K562 (cell line): Measurements from ENCODE around the gene RNF152. TPM values are rescaled to one million over a fixed set of nuclear protein-coding genes. Genes with fewer than 3 reads are reported as not detected.

Source experiments
- ATAC-seq: fragments of 200-7000 bp; cut with Tn5 transposase; 3 replicates; pipeline ENCODE4 v1.9.1; 2020; ENCODE audit warnings: moderate library complexity
- BruUV-seq: library from RNA; stranded (reverse); fragments of 400-500 nt; replicated peaks from 2 replicates; lab custom pipeline; 2021; lab: Mats Ljungman, UMichigan
- CTCF ChIA-PET: fragments of 300-600 bp; formaldehyde crosslinking; extraction: SDS; loops from one replicate; lab custom pipeline; 2021; ENCODE audit warnings: low intra/inter-chr PET ratio; lab: Yijun Ruan, JAX
- POLR2A ChIA-PET: fragments of 300-600, 350-650 bp; sonication (Branson Sonifier 250); formaldehyde crosslinking; extraction: SDS; loops from one replicate; lab custom pipeline; 2021; ENCODE audit warnings: antibody characterized with exemption, inconsistent platforms; lab: Yijun Ruan, JAX
- DNase-seq, 4 experiments: peaks; one replicate each; pipeline versions ENCODE4 v3.0.0 to v3.0.0-alpha.2; 2011 to 2018; ENCODE audit warnings: low spot score in 3 of 4, mixed read lengths in 3 of 4; ENCODE audit errors: extremely low read depth in 1 of 4
- FAIRE-seq: peaks from 2 replicates; lab custom pipeline; 2011; peaks lifted over from hg19 to GRCh38; lab: Jason Lieb, UNC
- H2AFZ ChIP-seq: 2 replicates; pipeline ENCODE4 v1.6.0; 2011; ENCODE audit warnings: low read depth, low read length, control low read depth, inconsistent platforms
- H3K27ac ChIP-seq: fragments of 200-600 bp; 3 replicates; pipeline ENCODE4 v1.8.0; 2011; ENCODE audit warnings: low read depth, mild to moderate bottlenecking, control low read depth, inconsistent platforms, low read length, moderate library complexity, mixed read lengths; ENCODE audit errors: extremely low read depth
- H3K27me3 ChIP-seq, 2 experiments: fragments of 300-600 bp in 1 of 2; 2 replicates in 1 of 2; 3 replicates in 1 of 2; pipeline versions ENCODE4 v1.6.0 to v1.8.0; 2011; ENCODE audit warnings: inconsistent platforms in 2 of 2, low read length in 2 of 2, mild to moderate bottlenecking in 1 of 2, mixed read lengths in 1 of 2, moderate library complexity in 1 of 2; ENCODE audit not compliant: control insufficient read depth in 2 of 2, insufficient read depth in 2 of 2
- H3K36me3 ChIP-seq: fragments of 300-600 bp; 3 replicates; pipeline ENCODE4 v1.8.0; 2011; ENCODE audit warnings: mild to moderate bottlenecking, low read length, inconsistent platforms; ENCODE audit not compliant: control insufficient read depth, insufficient read depth
- H3K4me1 ChIP-seq, 2 experiments: fragments of 200-600 bp in 1 of 2; replicated peaks in 1 of 2; 2 replicates in 1 of 2; 3 replicates in 1 of 2; pipeline versions ENCODE4 v1.5.1 to v1.8.0; 2011; ENCODE audit warnings: inconsistent platforms in 2 of 2, low read length in 2 of 2, mild to moderate bottlenecking in 1 of 2, mixed read lengths in 1 of 2, moderate library complexity in 1 of 2; ENCODE audit not compliant: control insufficient read depth in 2 of 2, insufficient read depth in 2 of 2
- H3K4me2 ChIP-seq: 2 replicates; pipeline ENCODE4 v1.6.1; 2011; ENCODE audit warnings: low read length, control low read depth, inconsistent platforms, mixed read lengths; ENCODE audit not compliant: insufficient read depth
- H3K4me3 ChIP-seq: fragments of 200-600 bp; sonication (generic), shearing (Covaris generic); 2 replicates; pipeline ENCODE4 v1.5.1; 2016; ENCODE audit warnings: control low read depth, inconsistent platforms
- H3K79me2 ChIP-seq: fragments of 200-600 bp; 3 replicates; pipeline ENCODE4 v1.8.0; 2011; ENCODE audit warnings: low read length, inconsistent platforms; ENCODE audit not compliant: control insufficient read depth, insufficient read depth
- H3K9ac ChIP-seq, 2 experiments: 2 replicates each; pipeline versions ENCODE4 v1.6.0 to v1.6.1; 2011; ENCODE audit warnings: low read depth in 2 of 2, low read length in 2 of 2, control low read depth in 1 of 2, inconsistent platforms in 1 of 2, mild to moderate bottlenecking in 1 of 2, mixed read lengths in 1 of 2; ENCODE audit not compliant: insufficient read depth in 1 of 2
- H3K9me1 ChIP-seq: one replicate; pipeline ENCODE4 v1.6.0; 2011; ENCODE audit warnings: inconsistent platforms, mild to moderate bottlenecking, low read length, moderate library complexity; ENCODE audit not compliant: control insufficient read depth, insufficient read depth
- H3K9me3 ChIP-seq: replicated peaks from 2 replicates; pipeline ENCODE4 v1.5.1; 2011; ENCODE audit warnings: low read depth, low read length, inconsistent platforms; ENCODE audit not compliant: control insufficient read depth, insufficient read depth
- H4K20me1 ChIP-seq: replicated peaks from 2 replicates; pipeline ENCODE4 v1.6.1; 2011; ENCODE audit warnings: low read length, inconsistent platforms, mixed read lengths; ENCODE audit not compliant: control insufficient read depth, insufficient read depth
- ARID3A ChIP-seq: IDR thresholded peaks from 2 replicates; pipeline ENCODE4 v1.6.1; 2012; ENCODE audit warnings: low read depth, low read length, improper control_type of control experiment, borderline replicate concordance
- ATF3 ChIP-seq, 2 experiments: fragments of 450-650 bp in 1 of 2; sonication (generic) in 1 of 2; formaldehyde crosslinking in 1 of 2; IDR thresholded peaks in 1 of 2; conservative IDR thresholded peaks in 1 of 2; 2 replicates each; pipeline versions ENCODE4 v1.6.1 to v1.8.1; 2016 to 2023; ENCODE audit warnings: mild to moderate bottlenecking in 2 of 2, moderate library complexity in 2 of 2, inconsistent platforms in 1 of 2, missing genetic modification reagents in 1 of 2
- KLF6 ChIP-seq: fragments of 250-450 bp; sonication (Bioruptor Pico); IDR thresholded peaks from 2 replicates; pipeline ENCODE4 v1.4.0; 2020; ENCODE audit warnings: mild to moderate bottlenecking, moderate library complexity, borderline replicate concordance
- PCBP1 ChIP-seq: fragments of 200-400 bp; formaldehyde crosslinking; IDR thresholded peaks from 2 replicates; pipeline ENCODE4 v1.6.1; 2018; ENCODE audit warnings: mild to moderate bottlenecking, low read depth, low read length; ENCODE audit not compliant: poor library complexity, severe bottlenecking
- TAF7 ChIP-seq: fragments of 450-650 bp; IDR thresholded peaks from 2 replicates; pipeline ENCODE4 v1.6.1; 2016; ENCODE audit warnings: missing genetic modification characterization, missing compliant biosample characterization
- ZMIZ1 ChIP-seq, 2 experiments: fragments of 150-350 bp in 1 of 2; IDR thresholded peaks; 2 replicates each; pipeline ENCODE4 v1.6.1; 2012 to 2016; ENCODE audit warnings: low read depth in 2 of 2, low read length in 2 of 2, mild to moderate bottlenecking in 1 of 2, moderate library complexity in 1 of 2
- WGBS: fragments of 100-300 bp; shearing (Covaris generic); methylation state at CpG from one replicate; pipeline ENCODE4 v1.1.6; 2016; ENCODE audit warnings: low coverage, mixed read lengths; ENCODE audit not compliant: insufficient coverage; ENCODE audit errors: missing lambda C conversion rate; 5-methylcytosine and 5-hydroxymethylcytosine counted together
- in situ Hi-C: fragments of 300-500 bp; cut with MboI; formaldehyde crosslinking; loops from 4 replicates; pipeline ENCODE4 v1.15.0; 2018; ENCODE audit warnings: inconsistent platforms, mixed read lengths
- intact Hi-C: fragments of 100-400 bp; cut with micrococcal nuclease; formaldehyde crosslinking; loops from 2 replicates; pipeline ENCODE4 v1.14.2; 2022
- polyA plus RNA-seq, 8 experiments: library from polyadenylated mRNA; depleted of rRNA in 4 of 8; stranded (reverse) in 5 of 8; unstranded in 3 of 8; fragments of >200 nt; fragmentation: Nextera tagmentation in 2 of 8; fragmentation: Illumina TruSeq in 1 of 8; extraction: Ambion mirVana in 2 of 8; extraction: Trizol in 1 of 8; gene quantifications; 2 replicates each; pipeline versions ENCODE4 v1.2.1 to v1.2.3, GENCODE V29; 2011 to 2014; ENCODE audit warnings: inconsistent platforms in 1 of 8, missing spikeins in 1 of 8
- total RNA-seq, 7 experiments: library from RNA; depleted of rRNA in 6 of 7; stranded (reverse); fragments of >200 nt in 6 of 7; fragmentation: Illumina TruSeq in 2 of 7; extraction: Trizol in 2 of 7; gene quantifications; 2 replicates each; pipeline versions ENCODE4 v1.2.1 to v1.2.3, GENCODE V29; 2011 to 2021; ENCODE audit warnings: low replicate concordance in 1 of 7

Gene RNF152
- total and polyA plus RNA-seq, 9 of the 15 experiments (the other 6 are each of a cell fraction or from before 2014, with no cell fraction given): 0.04 to 0.05 TPM; not detected in 7

GRCh38 chr18:61841706-61842105, 51.1 kb downstream of the RNF152 start (continued):
- TF ChIP-seq ZMIZ1 (IDR thresholded peaks at IDR 0.05; ENCODE audit: low read depth in 2 of 2, low read length in 2 of 2): no peak

- no peaks in the 10 kb centered on the region for H3K36me3 ChIP-seq
- no peaks in the 10 kb centered on the region for H4K20me1 ChIP-seq
- no peak overlapping the region for H3K4me3 ChIP-seq
- no TSS peak for BruUV-seq
- WGBS: 0% methylated on average over 1 of the region's 1 CpG
- in situ Hi-C loops: no loop called here
- H3K79me2 ChIP-seq: no peaks in the 10 kb centered on the region
- POLR2A ChIA-PET: interaction anchor here (0.7 kb wide), 1 partner anchor 44 kb away, joined by 4 read pairs; no protein-coding TSS in a partner anchor
- H3K27ac ChIP-seq: no peak overlapping the region
- DNase-seq (no peak), ATAC-seq (no peak), FAIRE-seq (no peak)
- H3K9me3 ChIP-seq: no peaks in the 10 kb centered on the region
- H2AFZ ChIP-seq: no peak overlapping the region
- no peak overlapping the region for H3K4me2 ChIP-seq
- intact Hi-C loops: no loop called here
- no peak for TF ChIP-seq KLF6 (CRISPR knock-in tag)
- no peak for TF ChIP-seq TAF7 (tag)
- no peak for TF ChIP-seq ARID3A
- TF ChIP-seq PCBP1: no peak
- peak; percentile 25; the same call in 1 of the 2 replicates for TF ChIP-seq ATF3 (IDR thresholded peaks at IDR 0.05)
- no peak for TF ChIP-seq ATF3 (CRISPR knock-in tag; conservative IDR thresholded peaks at IDR 0.05)
- H3K9me1 ChIP-seq: no peaks in the 10 kb centered on the region
- H3K4me1 ChIP-seq: no peaks in the 10 kb centered on the region
- H3K9ac ChIP-seq: no peak overlapping the region
- CTCF ChIA-PET: no interaction called here
- no peaks in the 10 kb centered on the region for H3K27me3 ChIP-seq
Measured at GRCh38 chr18:61840324-61840723, 52.5 kb downstream of the RNF152 start.
